ENCODE measurements around the gene BIRC5.
"Not testable (repeated sequence)": the region's sequence is repeated elsewhere in the genome, so short reads cannot be mapped to it uniquely, and the experiment has no call there.

Gene BIRC5

GRCh38 chr17:78170692-78171590 is 43.1 kb upstream of the BIRC5 start:
- CTCF ChIA-PET = interaction anchor here (0.9 to 5.7 kb wide), 6 partner anchors 9 to 86 kb away, joined by 3 to 48 read pairs (median 4); partner anchors contain the start of gene C17orf99
- no peak for DNase-seq (ENCODE audit: extremely low spot score)
- POLR2A ChIA-PET = interaction anchor here (0.7 to 1.5 kb wide), 5 partner anchors 9 to 44 kb away, joined by 3 to 6 read pairs (median 3); no protein-coding TSS in a partner anchor
- no peak for TF ChIP-seq CTCF (IDR thresholded peaks at IDR 0.05; ENCODE audit: control extremely low read depth, extremely low read depth, low read depth, missing control alignments)

GRCh38 chr17:78171591-78172248 is 42.3 kb upstream of the BIRC5 start:
- DNase-seq (ENCODE audit: extremely low spot score) = not testable (repeated sequence)
- POLR2A ChIA-PET = interaction anchor here (0.7 to 1.3 kb wide), 4 partner anchors 10 to 45 kb away, joined by 3 to 4 read pairs (median 3); no protein-coding TSS in a partner anchor
- CTCF ChIA-PET = interaction anchor here (0.9 to 5.7 kb wide), 5 partner anchors 9 to 87 kb away, joined by 3 to 48 read pairs (median 3); partner anchors contain the start of gene C17orf99

GRCh38 chr17:78172249-78173051 is 41.6 kb upstream of the BIRC5 start:
- DNase-seq (ENCODE audit: extremely low spot score) = no peak
- ChIA-PET POLR2A (interaction anchor here (1.2 kb wide), 1 partner anchor 26 kb away, joined by 4 read pairs; the partner anchor contains the start of gene C17orf99), CTCF (interaction anchor here (1.2 to 6.3 kb wide), 7 partner anchors 8 to 88 kb away, joined by 3 to 50 read pairs (median 6); partner anchors contain the start of genes AFMID, C17orf99 and TK1)
- no peak for TF ChIP-seq CTCF (IDR thresholded peaks at IDR 0.05; ENCODE audit: control extremely low read depth, extremely low read depth, low read depth, missing control alignments)

- ChIA-PET CTCF (interaction anchor here (1.2 to 6.3 kb wide), 7 partner anchors 9 to 60 kb away, joined by 3 to 50 read pairs (median 24); partner anchors contain the start of genes AFMID and TK1), POLR2A (interaction anchor here (1.2 kb wide), 1 partner anchor 27 kb away, joined by 4 read pairs; the partner anchor contains the start of gene C17orf99)
- peak; percentile 68 for DNase-seq (ENCODE audit: extremely low spot score)
- no peak for TF ChIP-seq CTCF (IDR thresholded peaks at IDR 0.05; ENCODE audit: control extremely low read depth, extremely low read depth, low read depth, missing control alignments)
Measured at GRCh38 chr17:78173097-78173715, 40.8 kb upstream of the BIRC5 start.

- POLR2A ChIA-PET = interaction anchor here (0.6 to 1.4 kb wide), 4 partner anchors 8 to 50 kb away, joined by 3 to 4 read pairs (median 4); partner anchors contain the start of gene AFMID
- DNase-seq (ENCODE audit: extremely low spot score) = no peak
- CTCF ChIA-PET = interaction anchor here (0.8 to 6.3 kb wide), 13 partner anchors 11 to 89 kb away, joined by 3 to 50 read pairs (median 9); partner anchors contain the start of genes AFMID, C17orf99 and TK1
- peak; percentile 24 for TF ChIP-seq CTCF (IDR thresholded peaks at IDR 0.05; ENCODE audit: control extremely low read depth, extremely low read depth, low read depth, missing control alignments)
Measured at GRCh38 chr17:78174346-78174869, 39.6 kb upstream of the BIRC5 start.
